Activated CD8-positive, alpha-beta memory T cell treated with anti-CD3 and anti-CD28 coated beads, Interleukin-2, amount 50 U/mL, for 24 hours (primary cell): ENCODE data around the gene NIM1K.
"Not testable (repeated sequence)": the region's sequence is repeated elsewhere in the genome, so short reads cannot be mapped to it uniquely, and the experiment has no call there.

Experiments used
- DNase-seq: peaks from one replicate; pipeline ENCODE4 v3.0.0-alpha.2; 2020; ENCODE audit errors: extremely low read depth

The NIM1K gene

GRCh38 chr5:43230707-43231106 is 38.7 kb downstream of the NIM1K start:
- DNase-seq: no peak

- DNase-seq: no peak
These were observed 40.0 kb downstream of the NIM1K start for GRCh38 chr5:43231977-43232376.

- DNase-seq: no peak
These were observed 41.2 kb downstream of the NIM1K start for GRCh38 chr5:43232943-43233833.

GRCh38 chr5:43233946-43234345 is 41.9 kb downstream of the NIM1K start:
- DNase-seq: no peak

- no peak for DNase-seq
These were observed 44.8 kb downstream of the NIM1K start for GRCh38 chr5:43236653-43237355.

- no peak for DNase-seq
These were observed 50.2 kb downstream of the NIM1K start for GRCh38 chr5:43242196-43242595.

GRCh38 chr5:43243270-43243669 is 51.2 kb downstream of the NIM1K start:
- no peak for DNase-seq

- DNase-seq: no peak
These were observed 53.0 kb downstream of the NIM1K start for GRCh38 chr5:43244823-43245565.

- DNase-seq: no peak
These were observed 53.8 kb downstream of the NIM1K start for GRCh38 chr5:43245724-43246385.

- DNase-seq: no peak
These were observed 59.7 kb downstream of the NIM1K start for GRCh38 chr5:43251754-43252153.

GRCh38 chr5:43255704-43256103 is 63.7 kb downstream of the NIM1K start:
- no peak for DNase-seq

GRCh38 chr5:43256261-43256966 is 64.4 kb downstream of the NIM1K start:
- no peak for DNase-seq

GRCh38 chr5:43258116-43258515 is 66.1 kb downstream of the NIM1K start:
- DNase-seq: no peak

GRCh38 chr5:43262269-43262668 is 70.2 kb downstream of the NIM1K start:
- DNase-seq: not testable (repeated sequence)

GRCh38 chr5:43268188-43268820 is 76.3 kb downstream of the NIM1K start:
- DNase-seq: no peak

- no peak for DNase-seq
These were observed 78.6 kb downstream of the NIM1K start for GRCh38 chr5:43270645-43271044.

- no peak for DNase-seq
These were observed 81.5 kb downstream of the NIM1K start for GRCh38 chr5:43273552-43273951.

GRCh38 chr5:43274435-43275114 is 82.5 kb downstream of the NIM1K start:
- no peak for DNase-seq

GRCh38 chr5:43275391-43275790 is 83.4 kb downstream of the NIM1K start:
- DNase-seq: no peak
